WTC11 (cell line): Measurements from ENCODE around the gene NLGN1.

Experiments
- CTCF ChIP-seq: fragments of 200-600 bp; IDR thresholded peaks from 2 replicates; pipeline ENCODE4 v1.8.0; 2022; ENCODE audit warnings: antibody characterized with exemption
- E2F5 ChIP-seq: sonication (generic); formaldehyde crosslinking; IDR thresholded peaks from 2 replicates; pipeline ENCODE4 v1.8.1; 2022; ENCODE audit warnings: mild to moderate bottlenecking, moderate library complexity, missing genetic modification reagents
- ETV6 ChIP-seq: sonication (generic); formaldehyde crosslinking; IDR thresholded peaks from 2 replicates; pipeline ENCODE4 v1.8.1; 2022; ENCODE audit warnings: mild to moderate bottlenecking, missing genetic modification reagents
- JUN ChIP-seq: sonication (generic); formaldehyde crosslinking; IDR thresholded peaks from 2 replicates; pipeline ENCODE4 v1.8.0; 2023; ENCODE audit warnings: mild to moderate bottlenecking, missing genetic modification reagents
- RELA ChIP-seq: sonication (generic); formaldehyde crosslinking; IDR thresholded peaks from 2 replicates; pipeline ENCODE4 v1.8.1; 2022; ENCODE audit warnings: missing genetic modification reagents, mild to moderate bottlenecking, borderline replicate concordance
- SP1 ChIP-seq: sonication (generic); formaldehyde crosslinking; conservative IDR thresholded peaks from 2 replicates; pipeline ENCODE4 v1.8.1; 2022; ENCODE audit warnings: missing genetic modification reagents
- ZBTB43 ChIP-seq: sonication (generic); formaldehyde crosslinking; IDR thresholded peaks from 2 replicates; pipeline ENCODE4 v1.8.1; 2023; ENCODE audit warnings: mild to moderate bottlenecking, missing genetic modification reagents
- ZNF263 ChIP-seq: sonication (generic); formaldehyde crosslinking; IDR thresholded peaks from 2 replicates; pipeline ENCODE4 v1.8.1; 2022; ENCODE audit warnings: low read depth, mild to moderate bottlenecking, moderate library complexity, missing genetic modification reagents
- TF ChIP-seq, protein P1 (sequence below): sonication (generic); formaldehyde crosslinking; IDR thresholded peaks from 2 replicates; pipeline ENCODE4 v1.8.1; 2023; ENCODE audit warnings: mild to moderate bottlenecking, missing genetic modification reagents, moderate library complexity

- TF ChIP-seq, protein P1, sequence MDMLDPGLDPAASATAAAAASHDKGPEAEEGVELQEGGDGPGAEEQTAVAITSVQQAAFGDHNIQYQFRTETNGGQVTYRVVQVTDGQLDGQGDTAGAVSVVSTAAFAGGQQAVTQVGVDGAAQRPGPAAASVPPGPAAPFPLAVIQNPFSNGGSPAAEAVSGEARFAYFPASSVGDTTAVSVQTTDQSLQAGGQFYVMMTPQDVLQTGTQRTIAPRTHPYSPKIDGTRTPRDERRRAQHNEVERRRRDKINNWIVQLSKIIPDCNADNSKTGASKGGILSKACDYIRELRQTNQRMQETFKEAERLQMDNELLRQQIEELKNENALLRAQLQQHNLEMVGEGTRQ (CRISPR knock-in tag): no peak
- 0 out of 2 replicates have a peak, but pooled peaks have one; percentile 23 for TF ChIP-seq CTCF
- no peak for TF ChIP-seq JUN (CRISPR knock-in tag)
- no peak for TF ChIP-seq ZBTB43 (CRISPR knock-in tag)
- TF ChIP-seq E2F5 (CRISPR knock-in tag): no peak
- TF ChIP-seq SP1: no peak
- no peak for TF ChIP-seq ZNF263
- TF ChIP-seq RELA (CRISPR knock-in tag): no peak
- TF ChIP-seq ETV6 (CRISPR knock-in tag): no peak
Observed at GRCh38 chr3:173733029-173733652, 335.6 kb downstream of the NLGN1 start.
